Retina (tissue), 1 donor: ENCODE data around the gene SCGB3A2.

Experiments
- DNase-seq: peaks from one replicate; pipeline ENCODE4 v3.0.0-alpha.2; 2016

SCGB3A2 gene

DNA sequence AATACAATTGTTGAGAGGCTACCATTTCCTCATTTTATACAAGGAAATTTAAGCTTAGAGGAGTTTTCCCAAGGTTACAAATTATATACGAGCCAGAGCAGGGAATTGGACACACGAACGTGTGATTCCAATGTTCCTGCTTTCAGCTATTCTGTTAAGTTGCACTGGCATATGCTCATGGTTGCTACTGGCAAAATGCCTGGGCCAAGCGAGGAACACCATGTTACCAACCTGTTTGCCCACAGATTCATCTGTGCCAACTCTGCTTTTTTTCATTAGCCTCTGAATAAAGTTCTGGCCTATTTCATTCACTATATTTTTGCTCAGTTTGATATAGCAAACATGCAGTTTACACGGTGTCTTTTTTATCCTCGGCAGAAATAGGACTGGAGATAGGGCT is 32.9 kb downstream of the SCGB3A2 start:
- no peak for DNase-seq

DNA sequence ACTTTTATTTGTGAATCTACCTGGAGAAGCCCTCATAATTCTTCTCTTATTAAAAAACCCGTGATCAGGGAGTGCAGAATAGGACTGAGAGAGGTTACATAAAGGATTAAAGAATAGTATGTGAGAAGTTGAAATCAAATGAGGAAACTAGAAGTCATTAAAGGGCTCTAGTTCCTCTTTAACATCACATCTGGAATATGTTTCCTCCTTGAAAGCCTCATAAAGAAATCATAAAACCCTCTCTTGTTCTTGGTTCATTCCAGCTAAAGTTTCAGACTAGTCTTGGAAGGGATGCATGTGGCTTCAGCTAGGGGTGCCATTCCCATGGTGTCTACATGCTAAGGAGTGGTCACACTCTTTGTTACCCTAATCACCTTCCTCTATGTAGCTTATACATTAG is 33.5 kb downstream of the SCGB3A2 start:
- no peak for DNase-seq

DNA sequence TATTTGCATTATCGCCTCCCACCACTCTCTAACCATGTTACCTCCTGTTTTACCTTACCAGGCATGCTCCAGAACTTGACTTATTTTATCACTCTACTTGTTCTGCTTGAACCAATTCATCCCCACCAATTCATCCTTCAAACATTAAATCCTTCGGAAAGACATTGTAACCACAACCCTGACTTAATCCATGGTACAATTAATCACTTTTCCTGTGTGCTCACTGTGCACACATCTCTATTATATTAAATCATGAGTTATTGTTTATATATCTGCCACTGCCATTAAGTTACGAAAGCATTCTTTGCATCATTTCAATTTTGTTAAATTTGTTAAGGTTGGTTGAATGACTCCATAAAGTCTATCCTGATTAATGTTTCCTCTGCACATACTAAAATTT is 35.3 kb downstream of the SCGB3A2 start:
- DNase-seq: no peak

DNA sequence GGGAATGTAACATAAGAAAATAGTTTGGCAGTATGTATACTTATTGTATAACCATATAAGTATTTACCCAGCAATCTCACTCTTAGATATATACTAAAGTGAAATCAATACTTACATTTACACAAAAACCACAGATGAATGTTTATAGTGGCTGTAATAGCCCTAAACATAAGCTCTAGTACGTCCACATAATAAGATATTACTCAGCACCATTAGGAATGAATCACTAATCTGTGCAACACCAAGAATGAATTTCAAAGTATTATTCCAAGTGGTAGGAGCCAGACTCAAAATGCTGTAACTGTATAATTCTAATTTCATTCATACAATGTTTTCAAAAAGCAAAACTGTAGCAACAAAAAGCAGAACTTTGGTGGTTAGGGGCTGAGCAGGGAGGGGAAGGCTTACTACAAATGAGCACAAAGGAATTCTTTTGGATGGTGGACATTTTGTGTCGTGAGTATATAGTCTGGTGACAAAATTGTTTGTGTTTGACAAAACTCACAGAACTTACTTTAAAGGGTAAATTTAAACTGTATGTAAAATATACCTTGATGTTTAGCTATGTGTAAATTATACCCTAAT is 39.7 kb downstream of the SCGB3A2 start:
- DNase-seq: no peak

DNA sequence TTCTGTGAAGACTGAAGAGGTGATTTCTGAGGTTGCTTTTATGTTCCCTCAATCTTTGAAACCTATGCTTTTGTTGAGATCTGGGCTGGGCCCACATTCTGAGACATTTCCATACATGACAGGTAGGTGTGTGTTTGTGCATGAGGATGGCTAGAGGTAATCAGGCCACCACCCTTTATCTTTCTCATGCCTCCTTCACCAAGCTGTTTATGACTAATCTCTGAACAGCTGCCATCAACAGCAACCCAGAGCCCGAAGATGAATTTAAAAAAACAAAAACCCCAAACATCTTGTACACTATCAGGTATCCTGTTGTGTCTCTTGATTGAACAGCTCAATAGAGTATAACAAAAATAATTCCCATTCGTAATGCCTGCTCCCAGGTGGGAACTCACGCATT is 40.4 kb downstream of the SCGB3A2 start:
- no peak for DNase-seq

DNA sequence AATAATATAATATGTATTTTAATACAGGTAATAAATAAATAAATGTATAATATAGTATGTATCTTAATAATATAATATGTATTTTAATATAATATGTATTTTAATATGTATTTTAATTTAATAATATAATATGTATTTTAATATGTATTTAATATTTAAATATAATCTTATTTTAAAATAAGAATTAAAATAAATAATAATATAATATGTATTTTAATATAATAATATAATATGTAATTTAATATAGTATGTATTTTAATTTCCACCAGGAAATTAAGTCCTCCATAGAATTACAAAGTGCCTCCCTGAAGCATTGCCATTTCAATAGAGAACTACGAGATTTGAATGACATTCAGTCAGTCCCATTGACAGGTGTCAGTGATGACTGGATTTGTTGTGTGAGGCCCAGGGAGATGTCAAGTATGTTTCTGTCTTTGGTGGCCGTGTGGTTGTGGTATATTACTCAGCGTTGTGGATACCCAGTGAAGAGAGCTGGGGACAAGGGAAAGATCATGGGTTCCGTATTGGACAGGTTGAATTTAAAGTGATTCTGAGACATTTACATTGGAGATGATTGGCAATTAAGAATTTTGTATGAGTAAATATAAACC is 42.0 kb downstream of the SCGB3A2 start:
- DNase-seq: no peak

DNA sequence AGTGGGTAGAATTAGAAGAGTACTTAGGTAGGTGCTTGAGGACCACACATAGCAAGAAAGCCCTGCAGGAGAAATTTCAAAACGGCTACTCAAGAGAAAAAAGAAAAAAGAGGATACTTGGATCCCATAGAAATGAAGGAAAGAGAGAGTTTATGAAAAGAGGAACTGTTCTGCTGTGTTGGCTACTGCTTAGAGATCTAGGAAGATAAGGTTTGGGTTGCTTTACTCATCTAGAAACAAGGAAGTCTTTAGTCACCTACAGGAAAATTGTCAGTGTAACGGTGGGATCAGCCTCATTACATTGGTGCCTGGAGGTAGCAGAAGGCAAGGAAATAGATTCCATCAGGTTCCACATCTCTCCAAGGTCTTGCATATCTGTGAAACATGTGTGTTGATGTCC is 42.6 kb downstream of the SCGB3A2 start:
- no peak for DNase-seq

DNA sequence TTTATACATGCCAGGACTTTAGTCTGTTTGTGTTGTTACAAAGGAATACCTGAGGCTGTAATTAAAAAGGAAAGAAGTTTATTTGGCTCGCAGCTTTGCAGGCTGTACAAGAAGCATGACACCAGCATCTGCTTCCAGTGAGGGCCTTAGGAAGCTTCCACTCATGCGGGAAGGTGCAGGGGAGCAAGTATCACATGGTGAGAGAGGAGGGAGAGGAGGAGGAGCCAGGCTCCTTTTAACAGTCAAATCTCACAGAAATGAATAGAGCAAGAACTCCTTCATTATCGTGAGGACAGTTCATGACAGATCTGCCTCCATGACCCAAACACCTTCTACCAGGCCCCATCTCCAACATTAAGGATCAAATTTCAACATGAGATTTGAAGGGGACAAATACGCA is 46.5 kb downstream of the SCGB3A2 start:
- DNase-seq: no peak

DNA sequence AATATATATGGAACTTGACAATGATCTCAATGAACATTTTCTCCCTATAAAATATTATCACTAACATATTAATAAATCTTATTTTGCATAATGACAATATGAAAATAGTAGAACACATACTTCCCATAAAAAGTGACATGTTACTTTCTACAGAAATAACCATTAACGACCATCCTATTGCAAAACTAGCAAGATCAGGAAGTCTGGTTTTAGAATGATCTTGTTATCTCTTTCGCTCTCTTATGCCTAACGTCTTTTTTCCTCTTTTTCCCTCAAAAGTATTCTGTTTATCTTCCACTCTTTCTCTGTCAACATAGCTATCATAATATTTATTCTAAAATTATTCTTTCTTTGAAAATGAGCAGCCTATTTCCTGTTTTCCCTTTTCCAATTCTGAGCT is 49.4 kb downstream of the SCGB3A2 start:
- DNase-seq: no peak

DNA sequence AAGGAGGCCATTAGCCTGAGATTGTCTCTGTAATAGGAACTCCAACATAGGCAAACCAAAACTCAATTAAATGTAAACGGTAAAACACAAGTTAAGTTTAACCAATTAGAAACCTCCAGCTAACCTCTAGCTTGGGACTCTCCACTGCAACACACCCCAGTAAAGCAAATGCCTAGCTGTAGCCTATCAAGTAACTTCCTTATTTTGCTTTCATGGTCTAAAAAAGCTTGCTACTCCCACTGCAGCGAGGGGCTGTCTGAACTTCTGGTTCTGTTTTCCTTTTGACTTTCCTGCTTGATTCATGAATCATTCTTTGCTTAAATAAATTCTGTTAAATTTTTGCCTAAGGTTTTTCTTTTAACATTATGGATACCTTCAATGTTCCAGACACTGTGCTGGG is 52.3 kb downstream of the SCGB3A2 start:
- no peak for DNase-seq
